EL (cell line): ENCODE measurements around the gene EFCAB13.
"Not testable (repeated sequence)": the region's sequence is repeated elsewhere in the genome, so short reads cannot be mapped to it uniquely, and the experiment has no call there.

Experiments used
- DNase-seq: peaks from one replicate; pipeline ENCODE4 v3.0.0-alpha.2; 2016

EFCAB13 gene

DNA sequence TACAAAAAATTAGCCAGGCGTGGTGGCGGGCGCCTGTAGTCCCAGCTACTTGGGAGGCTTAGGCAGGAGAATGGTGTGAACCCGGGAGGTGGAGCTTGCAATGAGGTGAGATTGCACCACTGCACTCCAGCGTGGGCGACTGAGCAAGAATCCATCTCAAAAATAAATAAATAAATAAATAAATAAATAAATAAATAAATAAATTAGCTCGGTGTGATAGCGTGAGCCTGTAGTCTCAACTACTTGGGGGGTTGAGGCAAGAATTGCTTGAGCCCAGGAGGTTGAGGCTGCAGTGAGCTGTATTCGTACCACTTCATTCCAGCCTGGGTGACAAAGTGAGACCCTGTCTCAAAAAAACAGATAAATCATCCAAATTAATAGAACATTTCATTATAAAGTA lies 108.5 kb downstream of the EFCAB13 start:
- not testable (repeated sequence) for DNase-seq

GRCh38 chr17:47465165-47465564 lies 141.4 kb downstream of the EFCAB13 start:
- DNase-seq = no peak

DNA sequence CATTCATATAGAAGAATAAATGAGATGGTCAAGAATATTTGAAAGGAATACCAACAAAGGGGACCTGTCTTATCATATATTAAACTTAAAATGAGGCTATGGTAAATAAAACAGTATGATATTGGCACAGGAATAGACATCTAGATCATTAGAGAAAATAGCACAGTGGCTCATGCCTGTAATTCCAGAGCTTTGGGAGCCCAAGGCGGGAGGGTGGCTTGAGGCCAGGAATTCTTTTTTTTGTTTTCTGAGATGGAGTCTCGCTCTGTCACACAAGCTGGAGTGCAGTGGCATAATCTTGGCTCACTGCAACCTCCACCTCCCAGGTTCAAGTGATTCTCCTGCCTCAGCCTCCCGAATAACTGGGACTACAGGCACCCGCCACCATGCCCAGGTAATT lies 143.2 kb downstream of the EFCAB13 start:
- not testable (repeated sequence) for DNase-seq

DNA sequence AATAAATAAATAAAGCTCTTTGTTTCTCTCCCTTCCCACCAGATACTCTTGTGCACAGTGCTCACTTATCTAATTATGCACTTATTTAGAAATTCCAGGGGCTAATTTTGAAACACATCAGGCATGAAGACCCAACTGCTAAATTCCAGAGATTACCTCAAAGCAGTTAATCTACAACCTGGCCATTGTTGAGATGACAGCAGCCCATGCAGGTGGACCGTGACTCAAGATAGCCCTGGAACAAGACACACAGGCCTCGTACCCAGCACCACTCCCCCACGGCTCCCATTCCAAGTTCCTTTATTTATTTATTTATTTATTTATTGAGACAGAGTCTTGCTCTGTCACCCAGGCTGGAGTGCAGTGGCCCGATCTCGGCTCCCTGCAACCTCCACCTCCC lies 147.1 kb downstream of the EFCAB13 start:
- DNase-seq = no peak

DNA sequence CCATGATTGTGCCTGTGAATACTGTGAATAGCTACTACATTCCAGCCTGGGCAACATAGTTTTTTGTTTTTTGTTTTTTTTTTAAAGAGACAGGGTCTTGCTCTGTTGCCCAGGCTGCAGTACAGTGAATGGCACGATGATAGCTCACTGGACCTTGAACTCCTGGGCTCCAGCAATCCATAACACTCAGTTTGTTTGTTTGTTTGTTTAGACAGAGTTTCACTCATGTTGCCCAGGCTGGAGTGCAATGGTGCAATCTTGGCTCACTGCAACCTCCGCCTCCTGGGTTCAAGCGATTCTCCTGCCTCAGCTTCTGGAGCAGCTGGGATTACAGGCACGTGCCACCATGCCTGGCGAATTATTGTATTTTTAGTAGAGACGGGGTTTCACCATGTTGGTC lies 148.3 kb downstream of the EFCAB13 start:
- not testable (repeated sequence) for DNase-seq
